GM21717 (cell line): ENCODE measurements around the gene CHAC1.

Experiments
- ATAC-seq: cut with Tn5 transposase; IDR thresholded peaks from one replicate; pipeline ENCODE4 v1.9.1; 2021; ENCODE audit warnings: mild to moderate bottlenecking, moderate library complexity; ENCODE audit not compliant: unreplicated experiment

CHAC1 gene

GRCh38 chr15:40922608-40923005 lies 30.7 kb upstream of the CHAC1 start:
- no peak for ATAC-seq

- no peak for ATAC-seq
Observed at GRCh38 chr15:40923551-40923950, 29.7 kb upstream of the CHAC1 start.

GRCh38 chr15:40925495-40925862 lies 27.8 kb upstream of the CHAC1 start:
- no peak for ATAC-seq

GRCh38 chr15:40925863-40926658 lies 27.2 kb upstream of the CHAC1 start:
- ATAC-seq = no peak

- no peak for ATAC-seq
Observed at GRCh38 chr15:40926659-40927494, 26.4 kb upstream of the CHAC1 start.

GRCh38 chr15:40927495-40927872 lies 25.8 kb upstream of the CHAC1 start:
- ATAC-seq = no peak

- ATAC-seq = no peak
Observed at GRCh38 chr15:40927873-40928806, 25.1 kb upstream of the CHAC1 start.

- no peak for ATAC-seq
Observed at GRCh38 chr15:40928821-40929659, 24.2 kb upstream of the CHAC1 start, which contains the start of gene DLL4. Gene DLL4, plus strand, starts transcription at chr15:40929340. Its CDS starts 329 bp downstream, at chr15:40929669.

GRCh38 chr15:40929660-40930429 lies 23.4 kb upstream of the CHAC1 start:
- no peak for ATAC-seq

GRCh38 chr15:40930430-40931299 lies 22.6 kb upstream of the CHAC1 start:
- ATAC-seq = no peak

- no peak for ATAC-seq
Observed at GRCh38 chr15:40931300-40932142, 21.8 kb upstream of the CHAC1 start.

GRCh38 chr15:40932156-40932555 lies 21.1 kb upstream of the CHAC1 start:
- ATAC-seq = no peak

- no peak for ATAC-seq
Observed at GRCh38 chr15:40932649-40933516, 20.4 kb upstream of the CHAC1 start.

- no peak for ATAC-seq
Observed at GRCh38 chr15:40933517-40933902, 19.8 kb upstream of the CHAC1 start.

GRCh38 chr15:40934457-40934856 lies 18.8 kb upstream of the CHAC1 start:
- no peak for ATAC-seq

- ATAC-seq = no peak
Observed at GRCh38 chr15:40936234-40936708, 17.0 kb upstream of the CHAC1 start.
